HG02610 (cell line): ENCODE data around the gene ZNF597.

Experiments
- ATAC-seq: cut with Tn5 transposase; IDR thresholded peaks from one replicate; pipeline ENCODE4 v1.9.1; 2021; ENCODE audit warnings: mild to moderate bottlenecking, moderate library complexity; ENCODE audit not compliant: unreplicated experiment

ZNF597 gene

GRCh38 chr16:3443108-3444031 lies at the start of gene ZNF597, which contains the start of gene NAA60:
Gene ZNF597, minus strand, starts transcription at chr16:3443504. Its CDS starts 351 bp downstream, at chr16:3443153.
Gene NAA60, plus strand, starts transcription at chr16:3443680. Its CDS starts 32,548 bp downstream, at chr16:3476228.
- peak; percentile 92 for ATAC-seq

- ATAC-seq = no peak
These were observed 49.1 kb upstream of the ZNF597 start for GRCh38 chr16:3492356-3492755.

GRCh38 chr16:3490911-3491629 lies 47.8 kb upstream of the ZNF597 start:
- ATAC-seq = no peak

GRCh38 chr16:3488801-3489200 lies 45.5 kb upstream of the ZNF597 start:
- ATAC-seq = no peak

- ATAC-seq = no peak
These were observed 44.5 kb upstream of the ZNF597 start for GRCh38 chr16:3487521-3488410.

GRCh38 chr16:3486506-3487215 lies 43.4 kb upstream of the ZNF597 start:
- ATAC-seq = no peak

GRCh38 chr16:3485821-3486505 lies 42.7 kb upstream of the ZNF597 start:
- ATAC-seq = no peak

GRCh38 chr16:3485097-3485745 lies 41.9 kb upstream of the ZNF597 start:
- ATAC-seq = no peak

- no peak for ATAC-seq
These were observed 41.2 kb upstream of the ZNF597 start for GRCh38 chr16:3484318-3485096.

- ATAC-seq = no peak
These were observed 39.4 kb upstream of the ZNF597 start for GRCh38 chr16:3482659-3483241.

- ATAC-seq = no peak
These were observed 38.7 kb upstream of the ZNF597 start for GRCh38 chr16:3481696-3482658.

GRCh38 chr16:3480901-3481695 lies 37.8 kb upstream of the ZNF597 start:
- ATAC-seq = no peak

GRCh38 chr16:3479654-3480216 lies 36.4 kb upstream of the ZNF597 start:
- ATAC-seq = no peak

- ATAC-seq = no peak
These were observed 35.1 kb upstream of the ZNF597 start for GRCh38 chr16:3478242-3478925.

- ATAC-seq = no peak
These were observed 33.1 kb upstream of the ZNF597 start for GRCh38 chr16:3476409-3476808.
